T-helper 2 cell (primary cell): ENCODE data around the gene SAFB2.
A peak's percentile ranks its signal among the peaks of the same experiment; 100 is the strongest.

Experiments
- DNase-seq, 5 experiments: peaks; one replicate each; pipeline versions ENCODE4 v3.0.0 to v3.0.0-alpha.2; 2012 to 2022

SAFB2 gene

GRCh38 chr19:5607318-5608275 is 15.0 kb downstream of the SAFB2 start:
- DNase-seq = no peak

- DNase-seq = no peak
Observed at GRCh38 chr19:5605362-5605761, 17.2 kb downstream of the SAFB2 start.

- no peak for DNase-seq
Observed at GRCh38 chr19:5603626-5604025, 18.9 kb downstream of the SAFB2 start.

GRCh38 chr19:5600797-5601196 is 21.8 kb downstream of the SAFB2 start:
- no peak for DNase-seq

- DNase-seq = no peak
Observed at GRCh38 chr19:5595745-5596144, 26.8 kb downstream of the SAFB2 start.

- no peak for DNase-seq
Observed at GRCh38 chr19:5595129-5595528, 27.4 kb downstream of the SAFB2 start.

GRCh38 chr19:5594521-5594950 is 28.0 kb downstream of the SAFB2 start:
- DNase-seq = no peak

- DNase-seq = no peak
Observed at GRCh38 chr19:5593343-5594255, 29.0 kb downstream of the SAFB2 start.

- no peak for DNase-seq
Observed at GRCh38 chr19:5592531-5593342, 29.8 kb downstream of the SAFB2 start.

- no peak for DNase-seq
Observed at GRCh38 chr19:5591476-5591875, 31.1 kb downstream of the SAFB2 start.

- DNase-seq = no peak
Observed at GRCh38 chr19:5590865-5591154, 31.8 kb downstream of the SAFB2 start.

- DNase-seq = no peak
Observed at GRCh38 chr19:5590151-5590864, 32.3 kb downstream of the SAFB2 start.

GRCh38 chr19:5588906-5589676 is 33.5 kb downstream of the SAFB2 start:
- DNase-seq = no peak

GRCh38 chr19:5588441-5588840 is 34.1 kb downstream of the SAFB2 start:
- no peak for DNase-seq

- no peak for DNase-seq
Observed at GRCh38 chr19:5587661-5588060, 34.9 kb downstream of the SAFB2 start.

- no peak for DNase-seq
Observed at GRCh38 chr19:5587071-5587455, 35.5 kb downstream of the SAFB2 start.

GRCh38 chr19:5586300-5587070 is 36.1 kb downstream of the SAFB2 start:
- DNase-seq = no peak

- DNase-seq = peak in 2 of 5 experiments; percentile 15 to 53
Observed at GRCh38 chr19:5585461-5586299, 36.9 kb downstream of the SAFB2 start.

GRCh38 chr19:5580161-5580571 is 42.4 kb downstream of the SAFB2 start:
- DNase-seq = no peak

- DNase-seq = no peak
Observed at GRCh38 chr19:5579697-5580096, 42.9 kb downstream of the SAFB2 start.
